Measurements from ENCODE around the gene GJA4. TPM values are rescaled to one million over a fixed set of nuclear protein-coding genes. Genes with fewer than 3 reads are reported as not detected.

GJA4 gene
- total RNA-seq, 1 experiment from 2014 or later = not detected

DNA sequence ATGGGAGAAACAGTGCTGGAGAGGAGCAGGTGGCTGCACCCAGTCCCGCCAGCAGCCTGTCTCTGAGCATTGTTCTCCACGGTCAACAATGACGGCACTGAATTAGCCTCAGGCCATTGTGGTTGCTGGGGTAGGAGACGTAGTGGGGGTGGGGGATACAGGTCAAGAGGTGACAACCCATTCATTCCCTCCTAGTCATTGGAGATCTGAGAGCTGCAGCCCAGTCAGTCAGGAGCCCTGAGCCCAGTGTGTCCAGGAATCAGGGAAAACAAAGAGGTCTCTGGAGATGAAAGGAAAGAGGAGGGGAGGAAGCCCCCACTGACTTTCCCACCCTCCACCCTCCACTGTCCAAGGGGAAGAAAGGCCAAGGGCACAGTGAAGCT, 51.4 kb downstream of the GJA4 start:
- TF ChIP-seq, protein P1, sequence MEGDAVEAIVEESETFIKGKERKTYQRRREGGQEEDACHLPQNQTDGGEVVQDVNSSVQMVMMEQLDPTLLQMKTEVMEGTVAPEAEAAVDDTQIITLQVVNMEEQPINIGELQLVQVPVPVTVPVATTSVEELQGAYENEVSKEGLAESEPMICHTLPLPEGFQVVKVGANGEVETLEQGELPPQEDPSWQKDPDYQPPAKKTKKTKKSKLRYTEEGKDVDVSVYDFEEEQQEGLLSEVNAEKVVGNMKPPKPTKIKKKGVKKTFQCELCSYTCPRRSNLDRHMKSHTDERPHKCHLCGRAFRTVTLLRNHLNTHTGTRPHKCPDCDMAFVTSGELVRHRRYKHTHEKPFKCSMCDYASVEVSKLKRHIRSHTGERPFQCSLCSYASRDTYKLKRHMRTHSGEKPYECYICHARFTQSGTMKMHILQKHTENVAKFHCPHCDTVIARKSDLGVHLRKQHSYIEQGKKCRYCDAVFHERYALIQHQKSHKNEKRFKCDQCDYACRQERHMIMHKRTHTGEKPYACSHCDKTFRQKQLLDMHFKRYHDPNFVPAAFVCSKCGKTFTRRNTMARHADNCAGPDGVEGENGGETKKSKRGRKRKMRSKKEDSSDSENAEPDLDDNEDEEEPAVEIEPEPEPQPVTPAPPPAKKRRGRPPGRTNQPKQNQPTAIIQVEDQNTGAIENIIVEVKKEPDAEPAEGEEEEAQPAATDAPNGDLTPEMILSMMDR (IDR thresholded peaks at IDR 0.05; ENCODE audit: insufficient read depth in 1 of 2, low read depth in 1 of 2, low read length in 1 of 2, severe bottlenecking in 1 of 2, unreplicated experiment in 1 of 2) = no peak
- no peaks in the 10 kb centered on the region for H3K36me3 Mint-ChIP-seq (ENCODE audit: insufficient read depth, unreplicated experiment)
- Histone ChIP-seq H3K9me3 (no peaks in the 10 kb centered on the region), H3K27me3 (replicated peaks; ENCODE audit: control insufficient read depth, insufficient read depth, low read length) (no peaks in the 10 kb centered on the region), H3K4me3 (ENCODE audit: low read depth, low read length) (no peak overlapping the region), H3K4me1 (peaks cover 16% of the 10 kb centered on the region; the same call in 1 of the 2 replicates), H3K36me3 (ENCODE audit: control insufficient read depth, insufficient read depth, low read length) (no peaks in the 10 kb centered on the region)
- BruUV-seq (replicated peaks) = no TSS peak
- peaks cover 5% of the 10 kb centered on the region for H3K4me1 Mint-ChIP-seq (ENCODE audit: low read depth, unreplicated experiment)
- H3K4me3 Mint-ChIP-seq (ENCODE audit: unreplicated experiment) = no peak overlapping the region
- POLR2A ChIA-PET = interaction anchor here (0.8 kb wide), 1 partner anchor 15 kb away, joined by 3 read pairs; the partner anchor contains the start of gene SMIM12
- H3K9me3 Mint-ChIP-seq (ENCODE audit: unreplicated experiment) = no peaks in the 10 kb centered on the region
- intact Hi-C loops (cut with micrococcal nuclease; ENCODE audit: unreplicated experiment) = no loop called here
- H3K27me3 Mint-ChIP-seq (ENCODE audit: insufficient read depth, unreplicated experiment) = no peaks in the 10 kb centered on the region
- CTCF ChIA-PET = interaction anchor here (1.5 to 1.6 kb wide), 2 partner anchors 9 to 58 kb away, joined by 3 to 5 read pairs; no protein-coding TSS in a partner anchor
- no peak for DNase-seq
- no peak overlapping the region for H3K27ac Mint-ChIP-seq (ENCODE audit: unreplicated experiment)

Other genes starting within 250 kb of the GJA4 start
- not detected in 2 replicates for gene GJB5, start 38.0 kb upstream of the GJA4 start, total RNA-seq (2022)
- gene GJB4, start 33.3 kb upstream of the GJA4 start, total RNA-seq (2022) = not detected in 2 replicates
- gene GJB3, start 11.8 kb upstream of the GJA4 start, total RNA-seq (2022) = 0.52 and 0.88 TPM in 2 replicates
- gene SMIM12, start 66.8 kb downstream of the GJA4 start, total RNA-seq (2022) = 19.3 and 21.2 TPM in 2 replicates
- 0.16 and 0.42 TPM in 2 replicates for gene DLGAP3, start 136.7 kb downstream of the GJA4 start, total RNA-seq (2022)
- gene TMEM35B, start 192.3 kb downstream of the GJA4 start, total RNA-seq (2022) = 13.0 and 13.9 TPM in 2 replicates
- gene ZMYM6, start 238.9 kb downstream of the GJA4 start, total RNA-seq (2022) = 10.0 and 10.1 TPM in 2 replicates

All from Caco-2 (cell line).